Placental epithelial cell (primary cell): ENCODE results near the gene CNOT8. TPM values are rescaled to one million over a fixed set of nuclear protein-coding genes. Genes with fewer than 3 reads are reported as not detected.

Source experiments
- small RNA-seq: library from RNA; depleted of rRNA; stranded (forward); fragments of <200 nt; gene quantifications from one replicate; pipeline ENCODE3, GENCODE V24; 2012
- total RNA-seq: library from RNA; depleted of rRNA; stranded (reverse); fragments of >200 nt; gene quantifications from 2 replicates; pipeline ENCODE4 v1.2.3, GENCODE V29; 2012

The CNOT8 gene
- total RNA-seq, result 40.8 and 42.5 TPM in 2 replicates

DNA sequence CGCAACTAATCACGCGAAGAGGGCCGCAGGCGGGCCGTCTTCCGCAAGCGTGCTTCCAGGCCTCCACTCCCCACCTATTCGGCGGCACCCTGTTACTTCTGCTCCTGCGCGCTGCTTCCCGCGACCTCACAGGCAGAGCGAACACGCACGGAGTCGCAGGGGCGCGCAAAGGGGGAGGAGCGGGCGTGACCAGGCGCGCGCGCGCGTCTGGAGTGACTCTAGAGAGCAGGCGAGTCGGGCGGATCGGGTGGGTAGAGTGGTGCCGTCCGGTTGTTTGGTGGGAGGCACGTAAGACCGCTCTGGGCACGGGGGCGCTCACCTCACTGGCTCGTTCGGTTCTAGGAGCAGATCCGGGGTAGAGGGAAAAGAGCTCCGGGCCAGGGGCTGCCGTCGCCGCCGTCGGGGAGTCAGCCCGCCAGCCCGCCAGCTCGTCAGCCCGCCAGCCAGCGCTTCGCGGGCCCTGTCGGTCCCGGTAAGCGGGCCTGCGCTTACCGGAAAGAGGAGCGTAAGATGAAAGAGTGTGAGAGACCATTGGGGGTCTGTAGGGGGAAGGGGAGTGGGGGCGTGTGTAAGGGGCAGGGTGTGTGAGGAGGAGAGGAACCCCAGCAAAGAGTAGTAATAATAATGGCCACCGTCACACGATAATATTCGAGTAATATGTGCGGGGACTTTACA lies at the start of gene CNOT8:
CNOT8 (plus strand) TSS at position 331 of the 675 bp plus-strand sequence. CDS start 4,652 bp downstream, outside the sequence.

DNA sequence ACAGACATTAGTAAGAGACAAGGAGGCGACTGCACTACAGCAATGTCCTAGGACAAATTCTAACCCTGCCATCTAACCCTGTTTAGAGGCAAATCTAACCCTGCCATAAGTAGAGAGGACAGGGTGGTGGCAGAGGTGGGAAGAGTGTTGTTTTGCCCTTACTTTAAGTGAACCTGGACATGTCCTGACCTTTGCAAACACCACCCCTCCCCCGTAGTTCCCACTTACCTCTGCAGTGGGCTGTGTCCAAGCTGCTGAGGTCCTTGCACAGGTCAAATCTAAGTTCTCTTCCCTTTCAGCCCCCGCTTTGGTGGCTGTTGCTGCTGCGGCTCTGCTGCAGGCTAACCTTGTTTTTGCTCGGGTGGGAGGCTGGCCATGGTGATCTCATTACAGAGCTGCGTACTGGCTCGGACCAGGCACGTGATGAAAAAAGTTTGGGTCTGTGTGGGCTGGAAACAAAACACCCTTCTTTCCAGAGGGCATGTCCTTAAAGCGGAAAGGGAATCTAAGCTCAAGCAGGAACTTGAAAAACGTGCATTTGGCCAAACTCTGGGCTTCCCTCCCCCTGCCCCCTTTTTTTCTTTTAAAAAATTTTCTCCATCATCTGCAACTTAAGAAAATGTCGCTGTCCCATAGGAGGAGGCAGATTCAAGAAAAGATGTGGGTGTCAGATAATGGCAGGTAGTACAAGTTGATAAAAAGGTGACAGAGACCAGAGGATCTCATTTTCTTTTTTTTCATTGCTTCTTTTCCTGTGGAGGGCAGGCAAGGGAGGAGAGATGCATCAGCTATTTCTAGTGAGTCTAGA lies 8.0 kb upstream of the CNOT8 start, which contains the start of gene FAXDC2:
FAXDC2 (minus strand) TSS at position 349 of the 808 bp plus-strand sequence. CDS start 12,425 bp downstream, outside the sequence.

Small RNA genes within 50 kb of the gene (small RNA-seq; reads per million reads assigned to genes)
- not detected for gene MIR378H

Other genes starting within 250 kb of the CNOT8 start
- gene LARP1, start 103.2 kb upstream of the CNOT8 start, total RNA-seq, result 71.8 and 91.0 TPM in 2 replicates
- gene FAXDC2, start 8.0 kb upstream of the CNOT8 start, total RNA-seq, result 8.6 and 8.7 TPM in 2 replicates
- gene GEMIN5, start 79.6 kb downstream of the CNOT8 start, total RNA-seq, result 11.4 and 13.9 TPM in 2 replicates
- 9.1 and 9.8 TPM in 2 replicates for gene MRPL22, start 82.4 kb downstream of the CNOT8 start, total RNA-seq
- under 0.01 TPM in 1 of 2 replicates, not detected in the other for gene KIF4B, start 155.1 kb downstream of the CNOT8 start, total RNA-seq